CD4-positive, alpha-beta T cell treated with Interferon alpha-2 for 1 hour (primary cell): ENCODE data around the gene MAP3K9.
"Not testable (repeated sequence)": the region's sequence is repeated elsewhere in the genome, so short reads cannot be mapped to it uniquely, and the experiment has no call there.

Source experiments
- DNase-seq, 2 donors: peaks; one replicate each; pipeline ENCODE4 v3.0.0-alpha.2; 2020 to 2022

The MAP3K9 gene

GRCh38 chr14:70809225-70810219 is at the start of gene MAP3K9:
Gene MAP3K9, minus strand, starts transcription at chr14:70809513. Its CDS starts 342 bp downstream, at chr14:70809171.
- DNase-seq: peak; percentile 88 to 93

GRCh38 chr14:70858641-70859040 is 49.3 kb upstream of the MAP3K9 start:
- DNase-seq: no peak

- DNase-seq: no peak
These were observed 48.2 kb upstream of the MAP3K9 start for GRCh38 chr14:70857496-70857890.

GRCh38 chr14:70856851-70857495 is 47.7 kb upstream of the MAP3K9 start:
- no peak for DNase-seq

- DNase-seq: no peak
These were observed 46.2 kb upstream of the MAP3K9 start for GRCh38 chr14:70855486-70855885.

- not testable (repeated sequence) for DNase-seq
These were observed 44.3 kb upstream of the MAP3K9 start for GRCh38 chr14:70853658-70854057.

GRCh38 chr14:70847406-70848090 is 38.2 kb upstream of the MAP3K9 start:
- DNase-seq: no peak

- DNase-seq: no peak
These were observed 36.3 kb upstream of the MAP3K9 start for GRCh38 chr14:70845601-70846000.

GRCh38 chr14:70842851-70843462 is 33.6 kb upstream of the MAP3K9 start:
- DNase-seq: no peak

GRCh38 chr14:70838076-70838475 is 28.8 kb upstream of the MAP3K9 start:
- no peak for DNase-seq

- DNase-seq: no peak
These were observed 27.6 kb upstream of the MAP3K9 start for GRCh38 chr14:70836946-70837345.

- no peak for DNase-seq
These were observed 24.6 kb upstream of the MAP3K9 start for GRCh38 chr14:70833884-70834283.

- DNase-seq: no peak
These were observed 23.4 kb upstream of the MAP3K9 start for GRCh38 chr14:70832561-70833305.

GRCh38 chr14:70830998-70831781 is 21.9 kb upstream of the MAP3K9 start:
- no peak for DNase-seq

GRCh38 chr14:70828188-70828587 is 18.9 kb upstream of the MAP3K9 start:
- DNase-seq: no peak

- DNase-seq: no peak
These were observed 18.4 kb upstream of the MAP3K9 start for GRCh38 chr14:70827752-70828151.

- no peak for DNase-seq
These were observed 18.0 kb upstream of the MAP3K9 start for GRCh38 chr14:70827347-70827746.

GRCh38 chr14:70823281-70823680 is 14.0 kb upstream of the MAP3K9 start:
- DNase-seq: no peak

- DNase-seq: peak in 1 of 2 donors; percentile 21
These were observed 13.3 kb upstream of the MAP3K9 start for GRCh38 chr14:70822530-70823185.
